GM06990 (cell line): ENCODE measurements around the gene RSRC1.

Experiments used
- DNase-seq: peaks from one replicate; pipeline ENCODE4 v3.0.0-alpha.2; 2011; ENCODE audit not compliant: insufficient read length; ENCODE audit errors: extremely low read depth
- H3K27me3 ChIP-seq: replicated peaks from 2 replicates; pipeline ENCODE4 v1.6.0; 2011; ENCODE audit warnings: low read length; ENCODE audit not compliant: control insufficient read depth, insufficient read depth
- H3K36me3 ChIP-seq: 2 replicates; pipeline ENCODE4 v1.5.1; 2011; ENCODE audit warnings: low read length; ENCODE audit not compliant: control insufficient read depth, insufficient read depth
- H3K4me3 ChIP-seq: replicated peaks from 2 replicates; pipeline ENCODE4 v1.5.1; 2011; ENCODE audit warnings: low read depth, mild to moderate bottlenecking, control low read depth, low read length
- TF ChIP-seq, protein P1 (sequence below): IDR thresholded peaks from 2 replicates; pipeline ENCODE4 v1.5.1; 2011; ENCODE audit warnings: low read length, control low read depth, mild to moderate bottlenecking, inconsistent platforms; ENCODE audit not compliant: insufficient read depth, poor library complexity, severe bottlenecking

Gene RSRC1

DNA sequence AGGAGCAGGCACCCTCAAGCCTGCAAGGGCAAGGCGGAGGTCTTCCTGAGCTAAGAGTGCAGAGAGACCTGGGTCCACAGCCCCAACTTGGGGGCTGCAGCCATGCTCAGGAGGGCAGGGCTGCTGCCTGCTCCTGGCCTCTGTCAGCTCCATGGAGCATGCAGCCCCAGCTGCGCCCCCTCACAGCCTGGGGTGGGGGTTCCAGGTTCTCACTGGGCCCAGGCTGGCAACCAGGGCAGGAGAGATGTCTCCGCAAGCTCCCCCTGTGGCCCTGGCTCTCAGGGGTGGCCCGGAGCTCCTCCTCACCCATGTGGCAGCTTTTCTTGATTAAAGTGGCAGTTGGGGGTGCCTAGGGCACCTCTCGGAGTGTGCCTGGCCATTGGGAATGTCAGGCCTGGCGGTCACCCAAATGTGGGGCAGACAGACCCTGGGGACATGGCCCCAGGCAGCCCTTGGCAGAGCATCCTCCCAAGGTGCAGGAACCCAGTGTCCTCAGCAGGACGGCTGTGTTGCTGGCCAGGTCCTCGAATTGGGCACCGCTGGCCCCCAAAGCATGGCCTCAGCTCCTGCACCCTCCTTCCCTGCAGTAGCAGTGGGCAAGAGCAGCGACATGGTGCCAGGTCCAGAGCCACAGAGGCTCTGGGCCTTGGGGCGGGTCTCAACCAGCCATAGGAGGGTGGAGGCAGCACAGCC is 251.0 kb downstream of the RSRC1 start:
- H3K36me3 ChIP-seq, result peaks cover 9% of the 10 kb centered on the region
- no peaks in the 10 kb centered on the region for H3K27me3 ChIP-seq
- DNase-seq, result no peak
- no peak overlapping the region for H3K4me3 ChIP-seq
- TF ChIP-seq, protein P1, sequence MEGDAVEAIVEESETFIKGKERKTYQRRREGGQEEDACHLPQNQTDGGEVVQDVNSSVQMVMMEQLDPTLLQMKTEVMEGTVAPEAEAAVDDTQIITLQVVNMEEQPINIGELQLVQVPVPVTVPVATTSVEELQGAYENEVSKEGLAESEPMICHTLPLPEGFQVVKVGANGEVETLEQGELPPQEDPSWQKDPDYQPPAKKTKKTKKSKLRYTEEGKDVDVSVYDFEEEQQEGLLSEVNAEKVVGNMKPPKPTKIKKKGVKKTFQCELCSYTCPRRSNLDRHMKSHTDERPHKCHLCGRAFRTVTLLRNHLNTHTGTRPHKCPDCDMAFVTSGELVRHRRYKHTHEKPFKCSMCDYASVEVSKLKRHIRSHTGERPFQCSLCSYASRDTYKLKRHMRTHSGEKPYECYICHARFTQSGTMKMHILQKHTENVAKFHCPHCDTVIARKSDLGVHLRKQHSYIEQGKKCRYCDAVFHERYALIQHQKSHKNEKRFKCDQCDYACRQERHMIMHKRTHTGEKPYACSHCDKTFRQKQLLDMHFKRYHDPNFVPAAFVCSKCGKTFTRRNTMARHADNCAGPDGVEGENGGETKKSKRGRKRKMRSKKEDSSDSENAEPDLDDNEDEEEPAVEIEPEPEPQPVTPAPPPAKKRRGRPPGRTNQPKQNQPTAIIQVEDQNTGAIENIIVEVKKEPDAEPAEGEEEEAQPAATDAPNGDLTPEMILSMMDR, result no peak

DNA sequence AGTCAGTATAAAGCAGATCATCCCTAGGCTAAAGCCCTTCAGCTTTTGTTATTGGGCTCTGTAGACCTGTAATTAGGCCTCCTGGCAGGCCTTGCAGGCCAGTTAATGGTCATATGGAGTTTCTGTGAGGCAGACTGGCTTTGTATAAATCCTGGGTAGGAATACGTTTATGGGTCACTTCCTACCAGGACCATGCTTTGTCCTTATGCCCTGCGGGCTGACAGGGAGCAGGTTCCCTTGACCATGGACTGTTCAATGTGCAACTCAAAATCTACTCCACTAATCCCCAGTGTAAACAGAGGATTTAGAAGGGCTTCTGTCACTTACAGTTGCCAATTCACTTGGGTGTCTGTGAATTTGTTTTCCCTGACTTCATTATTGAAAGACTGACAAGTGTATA is 258.4 kb downstream of the RSRC1 start:
- TF ChIP-seq, protein P1, result no peak

DNA sequence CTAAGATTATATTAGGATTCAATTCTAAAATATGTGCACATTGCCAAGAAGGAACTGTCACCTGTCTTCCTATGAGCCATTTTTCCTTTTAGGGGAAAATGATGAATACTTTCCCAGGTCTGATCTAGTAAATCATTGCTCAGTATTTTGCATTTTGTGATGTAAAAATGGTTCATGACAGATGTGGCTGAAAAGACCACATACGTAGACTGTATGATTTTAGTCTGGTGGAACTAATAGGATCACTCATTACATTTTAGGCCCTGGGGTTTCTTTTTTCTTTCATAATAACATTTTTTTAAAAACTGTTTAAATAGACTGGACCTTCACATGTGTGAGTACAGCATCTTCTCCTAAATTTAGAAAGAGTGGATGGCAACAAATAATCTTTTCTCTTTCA is 259.4 kb downstream of the RSRC1 start:
- TF ChIP-seq, protein P1, result no peak
- no peak for DNase-seq
- Histone ChIP-seq H3K36me3 (no peaks in the 10 kb centered on the region), H3K4me3 (no peak overlapping the region), H3K27me3 (no peaks in the 10 kb centered on the region)

More for the DNA sequence above, 258.4 kb downstream of the RSRC1 start:
- no peak for DNase-seq
- no peak overlapping the region for H3K4me3 ChIP-seq
- no peaks in the 10 kb centered on the region for H3K36me3 ChIP-seq
- H3K27me3 ChIP-seq, result no peaks in the 10 kb centered on the region

DNA sequence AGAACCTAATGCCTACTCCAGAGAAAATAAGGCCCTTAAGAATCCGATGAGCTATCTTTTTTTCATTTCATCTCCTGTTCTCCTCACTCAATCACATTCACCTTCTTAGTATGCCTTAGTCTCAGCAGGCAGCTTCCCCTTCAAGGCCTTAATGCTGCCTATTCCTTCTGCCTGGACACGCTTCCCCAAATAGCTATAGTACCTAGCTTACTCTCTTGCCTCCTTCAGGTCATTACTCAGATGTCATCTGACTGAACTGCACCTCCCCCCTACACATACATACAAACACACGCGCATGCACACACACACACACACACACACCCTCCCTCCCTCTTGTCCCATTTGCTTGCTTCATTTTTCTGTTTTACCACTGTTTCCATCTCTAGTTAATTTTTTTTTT is 269.6 kb downstream of the RSRC1 start:
- no peaks in the 10 kb centered on the region for H3K27me3 ChIP-seq
- no peak for DNase-seq
- H3K36me3 ChIP-seq, result no peaks in the 10 kb centered on the region
- TF ChIP-seq, protein P1, result no peak
- no peak overlapping the region for H3K4me3 ChIP-seq

DNA sequence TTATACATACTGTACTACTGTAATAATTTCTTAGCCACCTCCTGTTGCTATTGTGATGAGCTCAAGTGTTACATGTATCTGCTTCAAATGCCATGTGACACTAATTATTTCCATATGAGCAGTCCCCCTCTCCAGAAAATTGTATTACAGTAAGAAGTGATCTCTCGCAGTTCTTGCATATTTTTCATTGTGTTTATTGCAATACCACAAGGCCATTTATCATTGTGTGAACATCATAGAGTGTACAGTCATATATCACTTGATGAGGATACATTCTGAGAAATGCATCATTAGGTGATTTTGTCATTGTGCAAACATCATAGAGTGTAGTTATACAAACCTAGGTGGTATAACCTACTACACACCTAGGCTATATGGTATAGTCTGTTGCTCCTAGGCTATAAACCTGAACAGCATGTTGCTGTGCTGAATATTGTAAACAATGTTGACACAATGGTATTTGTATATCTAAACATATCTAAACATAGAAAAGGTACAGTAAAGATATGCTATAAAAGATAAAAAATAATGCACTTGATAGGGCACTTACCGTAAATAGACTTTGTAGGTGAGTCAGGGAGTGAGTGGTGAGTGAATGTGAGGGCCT is 271.5 kb downstream of the RSRC1 start:
- no peak overlapping the region for H3K4me3 ChIP-seq
- DNase-seq, result no peak
- no peaks in the 10 kb centered on the region for H3K27me3 ChIP-seq
- H3K36me3 ChIP-seq, result no peaks in the 10 kb centered on the region
- TF ChIP-seq, protein P1, result no peak
